CD14-positive monocyte (primary cell): ENCODE results near the gene NKAIN2. TPM values are rescaled to one million over a fixed set of nuclear protein-coding genes. Genes with fewer than 3 reads are reported as not detected.

ENCODE experiments used
- DNase-seq, 3 donors: peaks; one replicate each; pipeline ENCODE4 v3.0.0-alpha.2; 2011 to 2022
- H2AFZ ChIP-seq: 2 replicates; pipeline ENCODE4 v1.6.0; 2012; ENCODE audit warnings: mild to moderate bottlenecking, low read depth, low read length, inconsistent platforms; ENCODE audit not compliant: insufficient read depth, poor library complexity, severe bottlenecking
- H3K27ac ChIP-seq, 2 donors: 1 replicate in 1 of 2; 2 replicates in 1 of 2; pipeline ENCODE4 v1.5.1; 2012 to 2013; ENCODE audit warnings: low read length in 2 of 2, control low read depth in 1 of 2, inconsistent platforms in 1 of 2, low read depth in 1 of 2, mild to moderate bottlenecking in 1 of 2
- H3K27me3 ChIP-seq, 2 donors: one replicate each; pipeline versions ENCODE4 v1.6.0 to v1.6.1; 2011 to 2013; ENCODE audit warnings: low read length in 2 of 2; ENCODE audit not compliant: control insufficient read depth in 2 of 2, insufficient read depth in 2 of 2
- H3K36me3 ChIP-seq, 2 donors: replicated peaks in 1 of 2; 1 replicate in 1 of 2; 2 replicates in 1 of 2; pipeline versions ENCODE4 v1.5.1 to v1.6.1; 2012 to 2013; ENCODE audit warnings: low read length in 2 of 2, control low read depth in 1 of 2, inconsistent platforms in 1 of 2, mild to moderate bottlenecking in 1 of 2; ENCODE audit not compliant: insufficient read depth in 2 of 2, control insufficient read depth in 1 of 2
- H3K4me1 ChIP-seq, 2 donors: 1 replicate in 1 of 2; 2 replicates in 1 of 2; pipeline versions ENCODE4 v1.5.1 to v1.6.1; 2012 to 2013; ENCODE audit warnings: low read length in 2 of 2, control low read depth in 1 of 2, inconsistent platforms in 1 of 2, mild to moderate bottlenecking in 1 of 2, moderate library complexity in 1 of 2; ENCODE audit not compliant: insufficient read depth in 2 of 2, control insufficient read depth in 1 of 2
- H3K4me2 ChIP-seq: replicated peaks from 2 replicates; pipeline ENCODE3; 2012; ENCODE audit warnings: low read length, moderate library complexity, mild to moderate bottlenecking; ENCODE audit not compliant: poor library complexity, severe bottlenecking; ENCODE audit errors: extremely low read depth
- H3K4me3 ChIP-seq, 3 experiments: fragments of 200-600 bp in 1 of 3; sonication (generic) in 1 of 3; replicated peaks in 1 of 3; 1 replicate in 2 of 3; 2 replicates in 1 of 3; pipeline ENCODE4 v1.5.1; 2011 to 2013; ENCODE audit warnings: low read length in 3 of 3, mild to moderate bottlenecking in 3 of 3, control low read depth in 2 of 3, low read depth in 2 of 3, inconsistent platforms in 1 of 3, moderate library complexity in 1 of 3
- H3K79me2 ChIP-seq: 2 replicates; pipeline ENCODE4 v1.6.0; 2012; ENCODE audit warnings: mild to moderate bottlenecking, control low read depth, inconsistent platforms, low read length, moderate library complexity; ENCODE audit not compliant: insufficient read depth
- H3K9ac ChIP-seq: 2 replicates; pipeline ENCODE4 v1.6.0; 2017; ENCODE audit warnings: low read length, mild to moderate bottlenecking; ENCODE audit not compliant: insufficient read depth, poor library complexity, severe bottlenecking
- H3K9me3 ChIP-seq, 2 donors: replicated peaks in 1 of 2; 1 replicate in 1 of 2; 2 replicates in 1 of 2; pipeline versions ENCODE4 v1.5.1 to v1.6.1; 2012 to 2013; ENCODE audit warnings: low read length in 2 of 2, control low read depth in 1 of 2; ENCODE audit not compliant: control insufficient read depth in 1 of 2, insufficient read depth in 1 of 2
- H4K20me1 ChIP-seq: 2 replicates; pipeline ENCODE4 v1.6.0; 2012; ENCODE audit warnings: mild to moderate bottlenecking, low read length, control low read depth, moderate library complexity; ENCODE audit not compliant: insufficient read depth
- H3K27ac Mint-ChIP-seq, 7 donors: one replicate each; pipeline ENCODE4 v1.8.0; 2020; ENCODE audit warnings: mild to moderate bottlenecking in 7 of 7, mixed read lengths in 7 of 7, moderate library complexity in 6 of 7, inconsistent platforms in 2 of 7
- H3K27me3 Mint-ChIP-seq, 3 donors: one replicate each; pipeline ENCODE4 v1.8.0; 2021 to 2022; ENCODE audit warnings: low read depth in 3 of 3, mild to moderate bottlenecking in 3 of 3, mixed read lengths in 3 of 3, moderate library complexity in 3 of 3, inconsistent platforms in 1 of 3
- H3K36me3 Mint-ChIP-seq, 2 donors: one replicate each; pipeline ENCODE4 v1.8.0; 2020; ENCODE audit warnings: mixed read lengths in 2 of 2, inconsistent platforms in 1 of 2, mild to moderate bottlenecking in 1 of 2
- H3K4me1 Mint-ChIP-seq: one replicate; pipeline ENCODE4 v1.8.0; 2020; ENCODE audit warnings: mild to moderate bottlenecking, mixed read lengths
- H3K4me3 Mint-ChIP-seq, 2 donors: one replicate each; pipeline ENCODE4 v1.8.0; 2020; ENCODE audit warnings: mild to moderate bottlenecking in 2 of 2, mixed read lengths in 2 of 2, moderate library complexity in 1 of 2
- H3K9me3 Mint-ChIP-seq, 7 donors: one replicate each; pipeline ENCODE4 v1.8.0; 2020 to 2022; ENCODE audit warnings: mixed read lengths in 7 of 7, mild to moderate bottlenecking in 6 of 7, moderate library complexity in 6 of 7, inconsistent platforms in 2 of 7
- WGBS: methylation state at CpG from one replicate; pipeline ENCODE4 v1.1.5; 2013; ENCODE audit warnings: missing lambda C conversion rate; ENCODE audit not compliant: insufficient coverage; 5-methylcytosine and 5-hydroxymethylcytosine counted together
- intact Hi-C, 2 donors: fragments of 100-400 bp; cut with micrococcal nuclease; formaldehyde crosslinking; loops; one replicate each; pipeline versions ENCODE4 v1.15.0 to v1.15.1; 2023
- polyA plus RNA-seq, 3 donors: library from polyadenylated mRNA; depleted of rRNA in 1 of 3; unstranded in 2 of 3; stranded (reverse) in 1 of 3; fragments of 300-500 nt in 2 of 3; fragments of >200 nt in 1 of 3; fragmentation: Illumina TruSeq in 2 of 3; gene quantifications; 1 replicate in 2 of 3; 2 replicates in 1 of 3; pipeline ENCODE4 v1.2.3, GENCODE V29; 2012 to 2021
- TF ChIP-seq, protein P1 (sequence below): fragments of 200-600 bp; IDR thresholded peaks from one replicate; pipeline ENCODE4 v1.8.0; 2022; ENCODE audit warnings: antibody characterized with exemption, mild to moderate bottlenecking

The NKAIN2 gene
- polyA plus RNA-seq, 3 donors = not detected

DNA sequence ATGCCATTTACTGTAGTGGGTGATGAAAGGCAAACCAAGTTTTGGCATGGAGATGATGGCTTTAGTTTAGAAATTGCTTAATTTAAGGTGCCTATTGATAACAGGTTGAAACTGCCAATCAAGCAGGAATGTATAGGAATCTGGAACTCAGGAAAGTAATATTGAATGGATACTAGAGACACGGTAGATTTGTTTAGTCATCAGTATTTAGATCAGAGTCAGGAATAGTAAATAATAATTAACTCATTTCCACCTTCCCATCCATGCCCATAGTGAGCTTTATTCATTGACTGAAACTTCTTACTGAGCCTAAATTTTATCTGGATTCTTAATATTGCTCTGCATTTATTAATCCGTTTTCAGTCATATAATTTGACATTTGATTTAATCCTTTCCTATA, 500.3 kb downstream of the NKAIN2 start:
- no peaks in the 10 kb centered on the region for H3K27me3 ChIP-seq
- H3K27ac ChIP-seq = no peak overlapping the region
- WGBS = no CpG with 5 or more reads among the region's 2 CpGs
- no peak for DNase-seq
- no peak overlapping the region for H3K9ac ChIP-seq
- intact Hi-C loops = no loop called here
- Mint-ChIP-seq H3K27ac (no peak overlapping the region), H3K4me1 (no peaks in the 10 kb centered on the region), H3K4me3 (no peak overlapping the region), H3K27me3 (no peaks in the 10 kb centered on the region), H3K36me3 (no peaks in the 10 kb centered on the region), H3K9me3 (peaks cover 2 to 9% (median 3%) of the 10 kb centered on the region in 7 donors)
- TF ChIP-seq, protein P1, sequence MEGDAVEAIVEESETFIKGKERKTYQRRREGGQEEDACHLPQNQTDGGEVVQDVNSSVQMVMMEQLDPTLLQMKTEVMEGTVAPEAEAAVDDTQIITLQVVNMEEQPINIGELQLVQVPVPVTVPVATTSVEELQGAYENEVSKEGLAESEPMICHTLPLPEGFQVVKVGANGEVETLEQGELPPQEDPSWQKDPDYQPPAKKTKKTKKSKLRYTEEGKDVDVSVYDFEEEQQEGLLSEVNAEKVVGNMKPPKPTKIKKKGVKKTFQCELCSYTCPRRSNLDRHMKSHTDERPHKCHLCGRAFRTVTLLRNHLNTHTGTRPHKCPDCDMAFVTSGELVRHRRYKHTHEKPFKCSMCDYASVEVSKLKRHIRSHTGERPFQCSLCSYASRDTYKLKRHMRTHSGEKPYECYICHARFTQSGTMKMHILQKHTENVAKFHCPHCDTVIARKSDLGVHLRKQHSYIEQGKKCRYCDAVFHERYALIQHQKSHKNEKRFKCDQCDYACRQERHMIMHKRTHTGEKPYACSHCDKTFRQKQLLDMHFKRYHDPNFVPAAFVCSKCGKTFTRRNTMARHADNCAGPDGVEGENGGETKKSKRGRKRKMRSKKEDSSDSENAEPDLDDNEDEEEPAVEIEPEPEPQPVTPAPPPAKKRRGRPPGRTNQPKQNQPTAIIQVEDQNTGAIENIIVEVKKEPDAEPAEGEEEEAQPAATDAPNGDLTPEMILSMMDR = no peak
- H3K4me3 ChIP-seq = no peak overlapping the region
- no peaks in the 10 kb centered on the region for H3K36me3 ChIP-seq
- H4K20me1 ChIP-seq = no peaks in the 10 kb centered on the region
- H3K4me1 ChIP-seq = no peaks in the 10 kb centered on the region
- no peak overlapping the region for H2AFZ ChIP-seq
- no peak overlapping the region for H3K4me2 ChIP-seq
- H3K79me2 ChIP-seq = no peaks in the 10 kb centered on the region
- H3K9me3 ChIP-seq = peaks cover 0 to 7% of the 10 kb centered on the region in 2 donors

DNA sequence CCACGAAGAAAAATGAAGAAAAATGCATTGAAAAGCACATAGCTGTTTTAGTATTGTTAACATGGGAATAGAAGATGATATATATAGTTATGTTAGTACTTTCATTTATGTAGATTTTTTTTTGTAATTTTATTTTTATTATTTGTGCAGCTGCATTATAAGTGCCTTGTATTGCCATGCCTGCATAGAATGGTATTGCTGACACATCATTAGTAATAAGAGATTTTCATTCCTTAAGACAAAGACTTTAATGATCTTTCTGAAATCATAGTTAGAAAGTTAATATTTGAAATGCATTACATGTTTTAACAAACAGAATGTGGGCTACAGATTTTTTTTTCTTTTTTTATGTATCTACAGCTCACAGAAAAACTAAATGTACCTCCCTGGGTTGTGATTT, 506.5 kb downstream of the NKAIN2 start:
- Mint-ChIP-seq H3K4me3 (no peak overlapping the region), H3K4me1 (no peaks in the 10 kb centered on the region), H3K9me3 (peaks cover 0 to 3% (median 0%) of the 10 kb centered on the region in 7 donors), H3K36me3 (no peaks in the 10 kb centered on the region), H3K27me3 (no peaks in the 10 kb centered on the region), H3K27ac (no peak overlapping the region)
- no peak overlapping the region for H3K27ac ChIP-seq
- H3K9me3 ChIP-seq = no peaks in the 10 kb centered on the region
- intact Hi-C loops = no loop called here
- no peak overlapping the region for H2AFZ ChIP-seq
- H3K27me3 ChIP-seq = no peaks in the 10 kb centered on the region
- DNase-seq = no peak
- H3K9ac ChIP-seq = no peak overlapping the region
- H3K4me2 ChIP-seq = no peak overlapping the region
- no peaks in the 10 kb centered on the region for H4K20me1 ChIP-seq
- H3K4me1 ChIP-seq = no peaks in the 10 kb centered on the region
- H3K4me3 ChIP-seq = no peak overlapping the region
- TF ChIP-seq, protein P1 = no peak
- no peaks in the 10 kb centered on the region for H3K79me2 ChIP-seq
- no CpG with 5 or more reads among the region's 1 CpG for WGBS
- no peaks in the 10 kb centered on the region for H3K36me3 ChIP-seq
